Activated CD4-positive, alpha-beta T cell treated with anti-CD3 and anti-CD28 coated beads, Interleukin-2, amount 50 U/mL, for 24 hours (primary cell): ENCODE results near the gene LPO.

Experiments used
- DNase-seq, 2 donors: peaks; one replicate each; pipeline ENCODE4 v3.0.0-alpha.2; 2020; ENCODE audit warnings: low read depth in 1 of 2, low spot score in 1 of 2

LPO gene

GRCh38 chr17:58277107-58277801, 38.9 kb downstream of the LPO start:
- DNase-seq: no peak

GRCh38 chr17:58277802-58278595, 39.6 kb downstream of the LPO start:
- DNase-seq: no peak

- no peak for DNase-seq
Measured at GRCh38 chr17:58278661-58279015, 40.3 kb downstream of the LPO start.

- no peak for DNase-seq
Measured at GRCh38 chr17:58279016-58279711, 40.8 kb downstream of the LPO start.

GRCh38 chr17:58279736-58280479, 41.5 kb downstream of the LPO start:
- no peak for DNase-seq

GRCh38 chr17:58280480-58281217, 42.3 kb downstream of the LPO start, which contains the start of gene MPO:
MPO (minus strand) TSS chr17:58280935; CDS start chr17:58280758, 177 bp downstream.
- no peak for DNase-seq

GRCh38 chr17:58281511-58282011, 43.2 kb downstream of the LPO start:
- DNase-seq: no peak

- DNase-seq: no peak
Measured at GRCh38 chr17:58282442-58282841, 44.1 kb downstream of the LPO start.

GRCh38 chr17:58283674-58284612, 45.6 kb downstream of the LPO start:
- no peak for DNase-seq

GRCh38 chr17:58284613-58285421, 46.4 kb downstream of the LPO start:
- no peak for DNase-seq

GRCh38 chr17:58285422-58285810, 47.0 kb downstream of the LPO start:
- DNase-seq: no peak

GRCh38 chr17:58289869-58290268, 51.5 kb downstream of the LPO start:
- no peak for DNase-seq

GRCh38 chr17:58291246-58291645, 52.9 kb downstream of the LPO start:
- DNase-seq: no peak

- no peak for DNase-seq
Measured at GRCh38 chr17:58294034-58294433, 55.6 kb downstream of the LPO start.

GRCh38 chr17:58300336-58300735, 62.0 kb downstream of the LPO start:
- no peak for DNase-seq

GRCh38 chr17:58301504-58302150, 63.2 kb downstream of the LPO start:
- no peak for DNase-seq

GRCh38 chr17:58302171-58302918, 64.0 kb downstream of the LPO start:
- DNase-seq: no peak
